Astrocyte (in vitro differentiated cells and primary cell): ENCODE measurements around the gene VCL.

Experiments used
- CTCF ChIP-seq: IDR thresholded peaks from 2 replicates; pipeline ENCODE4 v1.5.1; 2011; ENCODE audit warnings: low read depth, mild to moderate bottlenecking, inconsistent platforms, low read length, moderate library complexity; ENCODE audit not compliant: insufficient read depth
- EZH2 ChIP-seq: IDR thresholded peaks from 2 replicates; pipeline ENCODE4 v1.6.1; 2012; ENCODE audit warnings: mild to moderate bottlenecking, low read length, inconsistent platforms; ENCODE audit not compliant: insufficient read depth

DNA sequence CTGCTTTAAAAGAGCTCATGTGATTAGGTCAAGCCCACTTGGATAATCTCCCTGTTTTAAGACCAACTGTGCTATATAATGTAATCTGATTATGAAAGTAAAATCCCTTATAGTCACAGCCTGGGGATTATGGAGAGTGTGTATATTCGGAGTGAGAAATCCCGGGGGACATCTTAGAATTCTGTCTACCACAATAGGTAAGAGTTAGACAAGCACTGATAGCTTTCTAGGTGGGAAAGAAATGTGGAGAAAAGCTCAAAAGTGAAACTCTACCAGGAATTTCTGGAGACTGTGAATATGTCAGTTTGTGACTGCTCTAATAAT, 2.9 kb upstream of the VCL start:
- TF ChIP-seq CTCF (no peak), EZH2 (no peak)
